WTC11 (cell line): ENCODE results near the gene NMRK1. TPM values are rescaled to one million over a fixed set of nuclear protein-coding genes. Genes with fewer than 3 reads are reported as not detected.

Experiments
- ATF1 ChIP-seq: sonication (generic); formaldehyde crosslinking; IDR thresholded peaks from 2 replicates; pipeline ENCODE4 v1.8.1; 2023; ENCODE audit warnings: mild to moderate bottlenecking, moderate library complexity, missing genetic modification reagents
- GRHL2 ChIP-seq: fragments of 250-450 bp; sonication (Bioruptor Pico); IDR thresholded peaks from 2 replicates; pipeline ENCODE4 v1.8.0; 2022; ENCODE audit warnings: mild to moderate bottlenecking, moderate library complexity; ENCODE audit not compliant: insufficient replicate concordance, severe bottlenecking
- HMGA2 ChIP-seq: fragments of 250-450 bp; sonication (Bioruptor Pico); IDR thresholded peaks from 2 replicates; pipeline ENCODE4 v1.4.0; 2021; ENCODE audit warnings: mild to moderate bottlenecking, moderate library complexity
- ZNF232 ChIP-seq: sonication (generic); formaldehyde crosslinking; IDR thresholded peaks from 2 replicates; pipeline ENCODE4 v1.8.0; 2022; ENCODE audit warnings: mild to moderate bottlenecking, missing genetic modification reagents
- total RNA-seq: library from RNA; stranded (reverse); gene quantifications from 3 replicates; pipeline ENCODE4 v1.2.3, GENCODE V29; 2021
- TF ChIP-seq, protein P1 (sequence below): sonication (generic); formaldehyde crosslinking; IDR thresholded peaks from 2 replicates; pipeline ENCODE4 v1.8.1; 2023; ENCODE audit warnings: mild to moderate bottlenecking, missing genetic modification reagents, moderate library complexity
- TF ChIP-seq, protein P2 (sequence below): sonication (generic); formaldehyde crosslinking; IDR thresholded peaks from 2 replicates; pipeline ENCODE4 v1.8.1; 2023; ENCODE audit warnings: mild to moderate bottlenecking, missing genetic modification reagents

The NMRK1 gene
- total RNA-seq, 1 experiment from 2014 or later: 14.5 TPM

DNA sequence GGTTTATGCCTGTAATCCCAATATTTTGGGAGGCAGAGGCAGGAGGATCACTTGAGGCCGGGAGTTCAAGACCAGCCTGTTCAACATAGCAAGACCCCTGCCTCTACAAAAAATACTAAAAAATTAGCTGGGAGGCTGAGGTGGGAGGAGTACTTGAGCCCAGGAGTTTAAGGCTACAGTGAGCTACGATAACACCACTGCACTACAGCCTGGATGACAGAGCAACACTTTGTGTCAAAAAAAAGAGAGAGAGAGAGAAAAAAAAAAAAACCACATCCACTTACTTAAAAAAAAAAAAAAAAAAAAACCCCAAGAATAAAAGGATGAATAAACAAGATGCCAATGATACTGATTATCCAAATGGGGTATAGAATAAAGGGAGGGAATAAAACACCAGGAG is 74.2 kb downstream of the NMRK1 start (continued):
- TF ChIP-seq, protein P1, sequence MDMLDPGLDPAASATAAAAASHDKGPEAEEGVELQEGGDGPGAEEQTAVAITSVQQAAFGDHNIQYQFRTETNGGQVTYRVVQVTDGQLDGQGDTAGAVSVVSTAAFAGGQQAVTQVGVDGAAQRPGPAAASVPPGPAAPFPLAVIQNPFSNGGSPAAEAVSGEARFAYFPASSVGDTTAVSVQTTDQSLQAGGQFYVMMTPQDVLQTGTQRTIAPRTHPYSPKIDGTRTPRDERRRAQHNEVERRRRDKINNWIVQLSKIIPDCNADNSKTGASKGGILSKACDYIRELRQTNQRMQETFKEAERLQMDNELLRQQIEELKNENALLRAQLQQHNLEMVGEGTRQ (CRISPR knock-in tag): no peak
- TF ChIP-seq GRHL2: no peak
- no peak for TF ChIP-seq ZNF232 (CRISPR knock-in tag)
- TF ChIP-seq, protein P2, sequence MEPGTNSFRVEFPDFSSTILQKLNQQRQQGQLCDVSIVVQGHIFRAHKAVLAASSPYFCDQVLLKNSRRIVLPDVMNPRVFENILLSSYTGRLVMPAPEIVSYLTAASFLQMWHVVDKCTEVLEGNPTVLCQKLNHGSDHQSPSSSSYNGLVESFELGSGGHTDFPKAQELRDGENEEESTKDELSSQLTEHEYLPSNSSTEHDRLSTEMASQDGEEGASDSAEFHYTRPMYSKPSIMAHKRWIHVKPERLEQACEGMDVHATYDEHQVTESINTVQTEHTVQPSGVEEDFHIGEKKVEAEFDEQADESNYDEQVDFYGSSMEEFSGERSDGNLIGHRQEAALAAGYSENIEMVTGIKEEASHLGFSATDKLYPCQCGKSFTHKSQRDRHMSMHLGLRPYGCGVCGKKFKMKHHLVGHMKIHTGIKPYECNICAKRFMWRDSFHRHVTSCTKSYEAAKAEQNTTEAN: no peak
- no peak for TF ChIP-seq ATF1 (CRISPR knock-in tag)
- no peak for TF ChIP-seq HMGA2 (CRISPR knock-in tag)

Other genes with a start within 250 kb of the NMRK1 start
- gene TRPM6, start 200.2 kb downstream of the NMRK1 start, total RNA-seq: 0.66 to 1.4 TPM (median 0.78 TPM) in 3 replicates
- 10.3 to 15.5 TPM (median 14.1 TPM) in 3 replicates for gene C9orf40, start 135.2 kb downstream of the NMRK1 start, total RNA-seq
- gene CARNMT1, start 59.9 kb downstream of the NMRK1 start, total RNA-seq: 35.4 to 39.2 TPM (median 37.3 TPM) in 3 replicates
- 15.0 to 17.8 TPM (median 16.1 TPM) in 3 replicates for gene OSTF1, start 359 bp upstream of the NMRK1 start, total RNA-seq